Endothelial cell (in vitro differentiated cells): ENCODE data around the gene MFSD2B. TPM values are rescaled to one million over a fixed set of nuclear protein-coding genes. Genes with fewer than 3 reads are reported as not detected.

Source experiments
- DNase-seq: peaks from one replicate; pipeline ENCODE4 v3.0.0; 2021; ENCODE audit warnings: low spot score
- H3K27ac Mint-ChIP-seq: one replicate; pipeline ENCODE4 v1.8.0; 2021; ENCODE audit warnings: mixed read lengths, inconsistent platforms; ENCODE audit not compliant: unreplicated experiment
- H3K27me3 Mint-ChIP-seq: one replicate; pipeline ENCODE4 v1.8.0; 2021; ENCODE audit warnings: mild to moderate bottlenecking, moderate library complexity, mixed read lengths, inconsistent platforms; ENCODE audit not compliant: unreplicated experiment
- H3K36me3 Mint-ChIP-seq: one replicate; pipeline ENCODE4 v1.8.0; 2021; ENCODE audit warnings: mild to moderate bottlenecking, low read depth, mixed read lengths, inconsistent platforms; ENCODE audit not compliant: unreplicated experiment
- H3K4me1 Mint-ChIP-seq: one replicate; pipeline ENCODE4 v1.8.0; 2021; ENCODE audit warnings: mild to moderate bottlenecking, mixed read lengths, inconsistent platforms; ENCODE audit not compliant: unreplicated experiment
- H3K4me3 Mint-ChIP-seq: one replicate; pipeline ENCODE4 v1.8.0; 2021; ENCODE audit warnings: mild to moderate bottlenecking, mixed read lengths, inconsistent platforms; ENCODE audit not compliant: unreplicated experiment
- H3K9me3 Mint-ChIP-seq: one replicate; pipeline ENCODE4 v1.8.0; 2021; ENCODE audit warnings: mixed read lengths, inconsistent platforms; ENCODE audit not compliant: unreplicated experiment
- CTCF ChIP-seq: fragments of 200-600 bp; sonication (generic); IDR thresholded peaks from one replicate; pipeline ENCODE4 v1.5.0; 2021; ENCODE audit warnings: antibody characterized with exemption; ENCODE audit not compliant: unreplicated experiment
- total RNA-seq: library from RNA; stranded (reverse); fragmentation: NEBNext Ultra II Directional; extraction: Animal tissue kit (Norgen Biotek cat#: 25700); gene quantifications from one replicate; pipeline ENCODE4 v1.2.1, GENCODE V29; 2021; ENCODE audit not compliant: unreplicated experiment

The MFSD2B gene
- total RNA-seq, 1 donor from 2014 or later = not detected

- Mint-ChIP-seq H3K4me1 (peaks cover 11% of the 10 kb centered on the region), H3K27me3 (peaks cover 5% of the 10 kb centered on the region), H3K4me3 (no peak overlapping the region), H3K9me3 (no peaks in the 10 kb centered on the region), H3K36me3 (peaks cover 15% of the 10 kb centered on the region), H3K27ac (no peak overlapping the region)
- no peak for TF ChIP-seq CTCF
- no peak for DNase-seq
These were observed 41.9 kb downstream of the MFSD2B start for GRCh38 chr2:24051833-24052232.

- H3K4me3 Mint-ChIP-seq = no peak overlapping the region
- peaks cover 4% of the 10 kb centered on the region for H3K27me3 Mint-ChIP-seq
- no peak overlapping the region for H3K27ac Mint-ChIP-seq
- H3K9me3 Mint-ChIP-seq = no peaks in the 10 kb centered on the region
- peaks cover 15% of the 10 kb centered on the region for H3K36me3 Mint-ChIP-seq
- TF ChIP-seq CTCF = no peak
- DNase-seq = no peak
- no peaks in the 10 kb centered on the region for H3K4me1 Mint-ChIP-seq
These were observed 43.1 kb downstream of the MFSD2B start for GRCh38 chr2:24052951-24053350.

GRCh38 chr2:24054366-24055010, 44.6 kb downstream of the MFSD2B start:
- peak overlapping the region; percentile 47 for H3K4me3 Mint-ChIP-seq
- DNase-seq = no peak
- peaks cover 15% of the 10 kb centered on the region for H3K36me3 Mint-ChIP-seq
- no peaks in the 10 kb centered on the region for H3K4me1 Mint-ChIP-seq
- H3K27ac Mint-ChIP-seq = no peak overlapping the region
- H3K9me3 Mint-ChIP-seq = no peaks in the 10 kb centered on the region
- H3K27me3 Mint-ChIP-seq = peaks cover 2% of the 10 kb centered on the region
- TF ChIP-seq CTCF = no peak

GRCh38 chr2:24055750-24056149, 45.9 kb downstream of the MFSD2B start:
- no peak for TF ChIP-seq CTCF
- Mint-ChIP-seq H3K36me3 (peaks cover 15% of the 10 kb centered on the region), H3K27ac (no peak overlapping the region), H3K9me3 (no peaks in the 10 kb centered on the region), H3K4me1 (peaks cover 3% of the 10 kb centered on the region), H3K4me3 (no peak overlapping the region), H3K27me3 (peaks cover 5% of the 10 kb centered on the region)
- no peak for DNase-seq

GRCh38 chr2:24058564-24059271, 48.8 kb downstream of the MFSD2B start:
- Mint-ChIP-seq H3K9me3 (no peaks in the 10 kb centered on the region), H3K4me1 (peaks cover 3% of the 10 kb centered on the region), H3K27ac (no peak overlapping the region), H3K36me3 (peaks cover 18% of the 10 kb centered on the region), H3K27me3 (peaks cover 5% of the 10 kb centered on the region), H3K4me3 (no peak overlapping the region)
- DNase-seq = no peak
- TF ChIP-seq CTCF = no peak
